ENCODE data around the gene MTCH1. TPM values are rescaled to one million over a fixed set of nuclear protein-coding genes. Genes with fewer than 3 reads are reported as not detected.

Gene MTCH1
- total and polyA plus RNA-seq, 10 of the 15 experiments (the other 5 are each of a cell fraction or from before 2014, with no cell fraction given), result 7.2 to 128 (median 85.2) TPM

DNA sequence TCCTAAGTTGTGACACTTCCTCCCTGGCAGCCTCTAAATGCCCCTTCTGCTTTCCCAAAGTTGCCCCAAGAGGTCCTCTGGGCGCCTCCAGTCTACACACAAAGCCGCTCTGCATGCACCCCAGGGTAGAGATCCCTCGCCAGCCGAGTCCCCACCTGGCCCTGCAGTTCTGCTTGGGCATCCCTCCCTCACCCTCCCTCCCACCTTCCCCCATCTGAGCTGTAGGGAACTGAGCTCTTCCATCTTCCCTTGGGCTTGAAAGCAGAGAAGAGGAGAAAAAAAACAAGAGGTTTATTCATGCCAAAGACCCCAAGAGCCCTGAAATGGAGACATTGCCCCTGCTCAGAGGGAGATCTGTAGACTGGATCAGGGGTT, 13.7 kb upstream of the MTCH1 start:
- DNase-seq (ENCODE audit: low read depth, low spot score) (no peak), ATAC-seq (no peak), FAIRE-seq (no peak)
- Histone ChIP-seq H3K27me3 (replicated peaks in 1 of 2; ENCODE audit: control insufficient read depth in 2 of 2, insufficient read depth in 2 of 2, low read length in 1 of 2) (no peaks in the 10 kb centered on the region), H3K9ac (ENCODE audit: control insufficient read depth, insufficient read depth, low read length) (no peak overlapping the region), H3K4me2 (ENCODE audit: control insufficient read depth, insufficient read depth) (no peak overlapping the region), H3K9me3 (replicated peaks; ENCODE audit: control insufficient read depth, insufficient read depth, low read length) (no peaks in the 10 kb centered on the region), H3K27ac (ENCODE audit: control insufficient read depth, insufficient read depth) (no peak overlapping the region), H3K4me3 (no peak overlapping the region), H2AFZ (ENCODE audit: control insufficient read depth, low read depth, low read length) (no peak overlapping the region), H3K79me2 (ENCODE audit: control insufficient read depth, insufficient read depth, low read length) (no peaks in the 10 kb centered on the region), H3K4me1 (ENCODE audit: control insufficient read depth, insufficient read depth, low read length) (peaks cover 10% of the 10 kb centered on the region), H4K20me1 (ENCODE audit: control insufficient read depth, insufficient read depth) (no peaks in the 10 kb centered on the region), H3K36me3 (ENCODE audit: control insufficient read depth in 2 of 2, insufficient read depth in 2 of 2, low read length in 1 of 2) (no peaks in the 10 kb centered on the region)
- intact Hi-C loops (cut with micrococcal nuclease; ENCODE audit: unreplicated experiment) (no loop called here), in situ Hi-C loops (cut with MboI) (no loop called here)
- 39% methylated on average over 4 of the region's 4 CpGs for WGBS (ENCODE audit: insufficient coverage, insufficient replicate concordance, low lambda C conversion rate, missing lambda C conversion rate)
- POLR2A ChIA-PET, result interaction anchor here (0.6 to 1.0 kb wide), 2 partner anchors 8 to 9 kb away, joined by 4 to 5 read pairs; no protein-coding TSS in a partner anchor
- SMC1A ChIA-PET (ENCODE audit: uncharacterized antibody, unreplicated experiment), result interaction anchor here (0.7 kb wide), 1 partner anchor 14 kb away, joined by 3 read pairs; the partner anchor contains the start of gene MTCH1
- CTCF ChIA-PET, result no interaction called here
- RAD21 ChIA-PET (ENCODE audit: unreplicated experiment), result no interaction called here
- BruUV-seq (replicated peaks), result no TSS peak
- TF ChIP-seq, protein P1, sequence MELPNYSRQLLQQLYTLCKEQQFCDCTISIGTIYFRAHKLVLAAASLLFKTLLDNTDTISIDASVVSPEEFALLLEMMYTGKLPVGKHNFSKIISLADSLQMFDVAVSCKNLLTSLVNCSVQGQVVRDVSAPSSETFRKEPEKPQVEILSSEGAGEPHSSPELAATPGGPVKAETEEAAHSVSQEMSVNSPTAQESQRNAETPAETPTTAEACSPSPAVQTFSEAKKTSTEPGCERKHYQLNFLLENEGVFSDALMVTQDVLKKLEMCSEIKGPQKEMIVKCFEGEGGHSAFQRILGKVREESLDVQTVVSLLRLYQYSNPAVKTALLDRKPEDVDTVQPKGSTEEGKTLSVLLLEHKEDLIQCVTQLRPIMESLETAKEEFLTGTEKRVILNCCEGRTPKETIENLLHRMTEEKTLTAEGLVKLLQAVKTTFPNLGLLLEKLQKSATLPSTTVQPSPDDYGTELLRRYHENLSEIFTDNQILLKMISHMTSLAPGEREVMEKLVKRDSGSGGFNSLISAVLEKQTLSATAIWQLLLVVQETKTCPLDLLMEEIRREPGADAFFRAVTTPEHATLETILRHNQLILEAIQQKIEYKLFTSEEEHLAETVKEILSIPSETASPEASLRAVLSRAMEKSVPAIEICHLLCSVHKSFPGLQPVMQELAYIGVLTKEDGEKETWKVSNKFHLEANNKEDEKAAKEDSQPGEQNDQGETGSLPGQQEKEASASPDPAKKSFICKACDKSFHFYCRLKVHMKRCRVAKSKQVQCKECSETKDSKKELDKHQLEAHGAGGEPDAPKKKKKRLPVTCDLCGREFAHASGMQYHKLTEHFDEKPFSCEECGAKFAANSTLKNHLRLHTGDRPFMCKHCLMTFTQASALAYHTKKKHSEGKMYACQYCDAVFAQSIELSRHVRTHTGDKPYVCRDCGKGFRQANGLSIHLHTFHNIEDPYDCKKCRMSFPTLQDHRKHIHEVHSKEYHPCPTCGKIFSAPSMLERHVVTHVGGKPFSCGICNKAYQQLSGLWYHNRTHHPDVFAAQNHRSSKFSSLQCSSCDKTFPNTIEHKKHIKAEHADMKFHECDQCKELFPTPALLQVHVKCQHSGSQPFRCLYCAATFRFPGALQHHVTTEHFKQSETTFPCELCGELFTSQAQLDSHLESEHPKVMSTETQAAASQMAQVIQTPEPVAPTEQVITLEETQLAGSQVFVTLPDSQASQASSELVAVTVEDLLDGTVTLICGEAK (IDR thresholded peaks at IDR 0.05; ENCODE audit: borderline replicate concordance), result no peak
- no peak for TF ChIP-seq RB1 (IDR thresholded peaks at IDR 0.05; ENCODE audit: borderline replicate concordance)
- TF ChIP-seq RCOR1 (conservative IDR thresholded peaks at IDR 0.05; ENCODE audit: low read depth, low read length), result no peak
- no peak for TF ChIP-seq NFYB (IDR thresholded peaks at IDR 0.05; ENCODE audit: insufficient read depth, low read depth, low read length)
- no peak for TF ChIP-seq TCF12 (IDR thresholded peaks at IDR 0.05; ENCODE audit: low read depth, low read length)
- TF ChIP-seq, protein P2, sequence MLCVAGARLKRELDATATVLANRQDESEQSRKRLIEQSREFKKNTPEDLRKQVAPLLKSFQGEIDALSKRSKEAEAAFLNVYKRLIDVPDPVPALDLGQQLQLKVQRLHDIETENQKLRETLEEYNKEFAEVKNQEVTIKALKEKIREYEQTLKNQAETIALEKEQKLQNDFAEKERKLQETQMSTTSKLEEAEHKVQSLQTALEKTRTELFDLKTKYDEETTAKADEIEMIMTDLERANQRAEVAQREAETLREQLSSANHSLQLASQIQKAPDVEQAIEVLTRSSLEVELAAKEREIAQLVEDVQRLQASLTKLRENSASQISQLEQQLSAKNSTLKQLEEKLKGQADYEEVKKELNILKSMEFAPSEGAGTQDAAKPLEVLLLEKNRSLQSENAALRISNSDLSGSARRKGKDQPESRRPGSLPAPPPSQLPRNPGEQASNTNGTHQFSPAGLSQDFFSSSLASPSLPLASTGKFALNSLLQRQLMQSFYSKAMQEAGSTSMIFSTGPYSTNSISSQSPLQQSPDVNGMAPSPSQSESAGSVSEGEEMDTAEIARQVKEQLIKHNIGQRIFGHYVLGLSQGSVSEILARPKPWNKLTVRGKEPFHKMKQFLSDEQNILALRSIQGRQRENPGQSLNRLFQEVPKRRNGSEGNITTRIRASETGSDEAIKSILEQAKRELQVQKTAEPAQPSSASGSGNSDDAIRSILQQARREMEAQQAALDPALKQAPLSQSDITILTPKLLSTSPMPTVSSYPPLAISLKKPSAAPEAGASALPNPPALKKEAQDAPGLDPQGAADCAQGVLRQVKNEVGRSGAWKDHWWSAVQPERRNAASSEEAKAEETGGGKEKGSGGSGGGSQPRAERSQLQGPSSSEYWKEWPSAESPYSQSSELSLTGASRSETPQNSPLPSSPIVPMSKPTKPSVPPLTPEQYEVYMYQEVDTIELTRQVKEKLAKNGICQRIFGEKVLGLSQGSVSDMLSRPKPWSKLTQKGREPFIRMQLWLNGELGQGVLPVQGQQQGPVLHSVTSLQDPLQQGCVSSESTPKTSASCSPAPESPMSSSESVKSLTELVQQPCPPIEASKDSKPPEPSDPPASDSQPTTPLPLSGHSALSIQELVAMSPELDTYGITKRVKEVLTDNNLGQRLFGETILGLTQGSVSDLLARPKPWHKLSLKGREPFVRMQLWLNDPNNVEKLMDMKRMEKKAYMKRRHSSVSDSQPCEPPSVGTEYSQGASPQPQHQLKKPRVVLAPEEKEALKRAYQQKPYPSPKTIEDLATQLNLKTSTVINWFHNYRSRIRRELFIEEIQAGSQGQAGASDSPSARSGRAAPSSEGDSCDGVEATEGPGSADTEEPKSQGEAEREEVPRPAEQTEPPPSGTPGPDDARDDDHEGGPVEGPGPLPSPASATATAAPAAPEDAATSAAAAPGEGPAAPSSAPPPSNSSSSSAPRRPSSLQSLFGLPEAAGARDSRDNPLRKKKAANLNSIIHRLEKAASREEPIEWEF (IDR thresholded peaks at IDR 0.05; ENCODE audit: insufficient replicate concordance, low read depth, low read length), result no peak
- TF ChIP-seq NFYA (IDR thresholded peaks at IDR 0.05; ENCODE audit: borderline replicate concordance, low read depth, low read length), result no peak
- TF ChIP-seq, protein P3, sequence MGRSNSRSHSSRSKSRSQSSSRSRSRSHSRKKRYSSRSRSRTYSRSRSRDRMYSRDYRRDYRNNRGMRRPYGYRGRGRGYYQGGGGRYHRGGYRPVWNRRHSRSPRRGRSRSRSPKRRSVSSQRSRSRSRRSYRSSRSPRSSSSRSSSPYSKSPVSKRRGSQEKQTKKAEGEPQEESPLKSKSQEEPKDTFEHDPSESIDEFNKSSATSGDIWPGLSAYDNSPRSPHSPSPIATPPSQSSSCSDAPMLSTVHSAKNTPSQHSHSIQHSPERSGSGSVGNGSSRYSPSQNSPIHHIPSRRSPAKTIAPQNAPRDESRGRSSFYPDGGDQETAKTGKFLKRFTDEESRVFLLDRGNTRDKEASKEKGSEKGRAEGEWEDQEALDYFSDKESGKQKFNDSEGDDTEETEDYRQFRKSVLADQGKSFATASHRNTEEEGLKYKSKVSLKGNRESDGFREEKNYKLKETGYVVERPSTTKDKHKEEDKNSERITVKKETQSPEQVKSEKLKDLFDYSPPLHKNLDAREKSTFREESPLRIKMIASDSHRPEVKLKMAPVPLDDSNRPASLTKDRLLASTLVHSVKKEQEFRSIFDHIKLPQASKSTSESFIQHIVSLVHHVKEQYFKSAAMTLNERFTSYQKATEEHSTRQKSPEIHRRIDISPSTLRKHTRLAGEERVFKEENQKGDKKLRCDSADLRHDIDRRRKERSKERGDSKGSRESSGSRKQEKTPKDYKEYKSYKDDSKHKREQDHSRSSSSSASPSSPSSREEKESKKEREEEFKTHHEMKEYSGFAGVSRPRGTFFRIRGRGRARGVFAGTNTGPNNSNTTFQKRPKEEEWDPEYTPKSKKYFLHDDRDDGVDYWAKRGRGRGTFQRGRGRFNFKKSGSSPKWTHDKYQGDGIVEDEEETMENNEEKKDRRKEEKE (IDR thresholded peaks at IDR 0.05), result no peak
- no peak for TF ChIP-seq DPF2 (IDR thresholded peaks at IDR 0.05)
